HG02763 (cell line): ENCODE data around the gene ZNF576.
"Not testable (repeated sequence)": the region's sequence is repeated elsewhere in the genome, so short reads cannot be mapped to it uniquely, and the experiment has no call there.

ENCODE experiments used
- ATAC-seq: cut with Tn5 transposase; IDR thresholded peaks from one replicate; pipeline ENCODE4 v1.9.1; 2021; ENCODE audit warnings: mild to moderate bottlenecking, moderate library complexity; ENCODE audit not compliant: unreplicated experiment

The ZNF576 gene

GRCh38 chr19:43574424-43575155 is 21.8 kb upstream of the ZNF576 start:
- no peak for ATAC-seq

DNA sequence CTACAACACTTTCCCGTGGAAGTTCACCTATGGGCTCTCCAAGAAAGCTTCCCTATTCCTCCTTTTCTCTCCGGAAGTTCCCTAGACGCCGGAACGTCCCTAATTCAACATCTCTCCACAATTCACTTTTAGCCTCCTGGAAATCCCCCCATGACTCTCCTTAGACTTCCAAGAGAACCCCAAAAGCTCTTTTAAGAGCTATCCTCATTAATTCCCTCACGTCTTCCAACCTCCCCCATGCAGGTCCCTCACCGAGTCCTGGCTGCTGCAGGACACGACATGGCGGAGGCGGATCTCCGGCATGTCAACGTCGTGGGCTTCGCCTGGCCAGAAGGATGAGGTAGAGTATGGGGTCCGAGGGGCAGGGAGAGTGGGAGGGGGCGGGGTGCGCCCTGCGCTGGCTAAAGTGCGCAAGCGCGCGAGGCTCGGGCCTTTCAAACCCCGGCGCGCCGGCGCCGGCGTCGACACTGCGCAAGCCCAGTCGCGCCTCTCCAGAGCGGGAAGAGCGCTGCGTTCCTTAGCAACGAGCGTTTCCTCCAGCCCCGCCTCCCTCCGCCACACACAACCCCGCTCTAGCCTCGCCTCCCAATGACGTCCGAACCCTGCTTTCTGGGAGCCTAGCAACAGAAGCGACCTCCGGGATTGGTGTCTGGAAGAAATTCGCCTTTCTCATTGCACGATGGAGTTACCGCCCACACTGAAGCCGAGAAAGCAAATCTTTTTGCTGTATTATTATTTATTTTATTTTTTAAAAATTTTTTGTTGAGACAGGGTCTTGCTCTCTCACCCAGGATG is 21.0 kb upstream of the ZNF576 start, which contains the start of the genes PINLYP and XRCC1:
Gene PINLYP, plus strand, starts transcription at position 646 of the 795 bp plus-strand sequence. CDS start 1,391 bp downstream, outside the sequence.
Gene XRCC1, minus strand, starts transcription at position 372 of the 795 bp plus-strand sequence. Its CDS starts 69 bp downstream, at position 303.
- peak; percentile 95 for ATAC-seq

- no peak for ATAC-seq
Measured at GRCh38 chr19:43575955-43576878, 20.2 kb upstream of the ZNF576 start.

DNA sequence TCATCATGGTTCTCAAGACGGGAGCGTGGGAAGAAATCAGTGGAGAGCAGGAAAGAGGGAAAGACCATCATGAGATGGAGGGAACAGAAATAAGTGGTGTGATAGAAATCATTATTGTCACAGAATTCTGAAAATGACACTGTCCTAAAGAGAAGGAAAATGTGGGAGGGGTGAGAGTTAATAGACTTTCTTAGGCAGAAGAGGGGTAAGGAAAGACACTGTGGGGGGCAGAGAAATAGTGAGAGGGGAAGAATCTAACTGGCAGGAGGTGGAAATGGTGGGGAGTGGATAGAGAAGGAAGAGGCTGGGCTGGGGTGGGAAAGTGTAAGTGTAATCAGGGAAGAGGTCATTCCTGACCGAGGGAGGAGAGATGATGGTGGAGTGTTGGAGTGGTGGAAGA is 17.6 kb upstream of the ZNF576 start:
- no peak for ATAC-seq

DNA sequence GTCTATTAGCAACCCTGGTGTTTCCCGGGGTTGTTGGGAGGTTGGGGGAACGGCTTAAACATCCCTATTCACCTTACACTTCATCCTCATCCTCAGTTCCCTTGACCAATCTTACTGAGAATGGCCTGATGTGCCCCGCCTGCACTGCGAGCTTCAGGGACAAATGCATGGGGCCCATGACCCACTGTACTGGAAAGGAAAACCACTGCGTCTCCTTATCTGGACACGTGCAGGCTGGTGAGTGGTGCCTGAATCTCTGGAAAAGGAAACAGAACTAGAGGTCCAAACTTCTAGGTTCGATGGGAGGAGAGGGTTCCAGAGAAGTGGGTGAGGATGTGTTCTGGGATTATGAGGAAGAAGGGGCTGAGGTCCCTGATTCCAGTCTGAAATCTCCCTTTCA is 14.9 kb upstream of the ZNF576 start:
- ATAC-seq = no peak

DNA sequence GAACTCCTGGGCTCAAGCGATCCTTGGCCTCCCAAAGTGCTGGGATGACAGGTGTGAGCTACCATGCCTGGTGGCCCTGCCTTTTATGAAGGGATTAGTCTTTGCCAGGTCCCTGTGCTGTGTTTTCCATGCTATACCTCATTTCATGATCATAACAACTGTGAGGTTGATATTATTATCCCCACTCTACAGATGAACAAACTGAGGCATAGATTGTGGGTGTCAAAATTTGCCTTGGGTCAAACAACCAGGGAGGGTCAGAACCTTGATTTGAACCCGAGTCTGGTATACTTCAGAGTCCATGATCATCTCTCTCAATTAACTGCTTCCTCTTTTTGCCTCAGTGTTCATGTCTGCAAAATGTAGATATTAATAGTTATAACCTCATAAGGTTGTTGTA is 13.9 kb upstream of the ZNF576 start:
- ATAC-seq = no peak

DNA sequence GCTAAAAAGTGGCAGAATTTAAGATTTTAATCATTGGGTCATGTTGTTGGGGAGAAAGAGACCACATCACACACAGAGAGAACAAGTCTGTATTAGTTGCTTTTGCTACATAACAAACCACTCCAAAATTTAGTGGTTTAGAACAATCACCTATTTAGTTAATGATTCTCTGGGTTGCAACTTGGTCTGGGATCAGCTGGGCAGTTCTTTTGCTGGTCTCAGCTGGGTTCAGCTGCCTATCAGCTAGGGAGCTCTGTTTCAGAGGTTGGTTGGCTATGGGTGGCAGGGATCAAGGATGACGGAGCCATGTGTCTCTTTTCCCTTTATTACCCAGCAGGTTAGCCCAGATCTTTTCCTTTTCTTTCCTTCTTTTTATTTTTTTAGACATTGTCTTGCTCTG is 11.9 kb upstream of the ZNF576 start:
- ATAC-seq = no peak

DNA sequence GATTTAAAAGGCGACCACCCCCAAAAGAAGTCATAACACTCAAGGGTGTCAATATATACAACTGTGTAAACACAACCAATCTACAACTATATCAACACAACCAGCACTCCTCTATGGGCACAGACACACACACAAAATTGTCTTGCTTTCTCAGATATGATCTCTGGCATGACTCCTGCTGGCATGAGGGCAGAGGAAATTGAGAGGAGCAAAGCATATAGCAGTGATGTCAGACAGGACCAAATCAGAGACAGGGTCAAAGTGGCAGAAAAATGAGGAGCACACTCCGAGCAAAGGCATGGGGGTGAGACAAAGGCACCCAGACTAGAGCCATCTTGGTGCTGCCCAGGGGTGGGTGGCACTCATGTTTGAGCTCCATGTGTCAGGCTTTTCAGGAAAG is 10.0 kb upstream of the ZNF576 start:
- ATAC-seq = no peak

DNA sequence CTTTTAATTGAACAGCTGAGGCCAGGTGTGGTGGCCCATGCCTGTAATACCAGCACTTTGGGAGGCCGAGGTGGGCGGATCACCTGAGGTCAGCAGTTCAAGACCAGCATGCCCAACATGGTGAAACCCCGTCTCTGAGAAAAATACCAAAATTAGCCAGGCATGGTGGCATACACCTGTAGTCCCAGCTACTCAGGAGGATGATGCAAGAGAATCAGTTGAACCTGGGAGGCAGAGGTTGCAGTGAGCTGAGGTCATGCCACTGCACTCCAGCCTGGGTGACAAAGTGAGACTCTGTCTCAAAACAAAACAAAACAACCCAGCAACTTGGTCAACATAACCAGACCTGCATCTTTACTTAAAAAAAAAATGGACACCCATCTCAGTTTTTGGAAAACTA is 9.4 kb upstream of the ZNF576 start:
- not testable (repeated sequence) for ATAC-seq

- ATAC-seq = no peak
Measured at GRCh38 chr19:43589277-43589676, 7.1 kb upstream of the ZNF576 start.

DNA sequence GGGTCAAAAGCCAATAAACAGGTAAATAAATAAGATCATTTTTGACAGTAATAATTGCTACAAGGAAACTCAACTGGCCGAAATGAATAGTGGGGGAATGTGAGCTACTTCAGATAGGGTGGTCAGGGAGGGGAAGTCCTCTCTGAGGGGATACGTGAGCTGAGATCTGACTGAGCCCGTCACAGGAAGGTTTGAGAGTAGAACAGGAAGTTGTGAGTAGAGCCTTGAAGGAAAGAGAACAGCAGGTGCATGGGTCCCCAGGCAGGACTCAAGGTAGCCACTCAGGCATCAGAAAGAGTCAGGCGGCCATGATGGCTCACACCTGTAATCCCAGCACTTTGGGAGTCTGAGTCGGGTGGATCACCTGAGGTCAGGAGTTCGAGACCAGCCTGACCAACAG is 6.7 kb upstream of the ZNF576 start:
- ATAC-seq = no peak

DNA sequence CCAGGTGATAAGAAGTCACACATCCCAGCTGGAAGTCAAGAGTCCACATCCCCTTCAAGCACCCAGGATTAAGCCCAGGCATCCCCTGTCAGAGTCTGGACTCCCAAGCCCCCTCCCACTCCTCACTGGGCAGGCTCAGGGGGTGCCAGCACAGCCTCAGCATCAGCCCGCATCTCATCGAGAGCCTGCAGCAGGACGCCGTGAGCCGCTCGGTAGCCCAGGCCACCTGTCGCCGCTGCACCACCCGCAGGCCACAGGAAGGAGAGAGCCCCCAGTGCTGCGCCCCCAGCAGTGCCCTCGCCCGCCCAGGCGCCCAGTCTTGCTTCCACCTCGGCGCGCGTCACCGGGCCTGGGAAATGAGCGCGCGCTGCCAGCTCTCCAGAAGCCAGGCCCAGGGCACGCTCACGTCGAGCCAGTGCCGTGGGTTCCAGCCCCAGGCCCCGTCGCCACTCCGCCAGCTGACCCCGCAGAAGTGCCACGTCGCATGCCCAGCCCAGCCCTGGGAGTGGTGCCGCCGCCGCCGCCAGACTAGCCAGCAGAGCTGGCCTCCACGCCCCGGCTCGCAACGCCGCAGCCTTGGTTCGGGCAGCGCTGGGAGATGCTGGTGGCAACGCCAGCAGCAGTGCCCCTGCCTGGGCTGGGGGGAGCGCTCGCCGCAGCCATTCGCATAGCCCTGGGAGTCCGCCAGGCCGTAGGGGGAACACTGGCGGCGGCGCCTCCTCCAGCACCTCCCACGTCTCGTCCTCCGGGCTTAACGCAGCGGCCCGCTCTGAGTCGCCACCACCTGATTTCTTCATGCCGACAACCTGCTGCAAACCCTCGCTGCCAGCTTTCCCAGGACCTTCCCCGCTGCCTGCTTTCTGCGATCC is 4.3 kb upstream of the ZNF576 start:
- no peak for ATAC-seq

GRCh38 chr19:43592800-43593350 is 3.5 kb upstream of the ZNF576 start:
- no peak for ATAC-seq

- no peak for ATAC-seq
Measured at GRCh38 chr19:43594081-43594697, 2.2 kb upstream of the ZNF576 start.

GRCh38 chr19:43594710-43595604 is 1.4 kb upstream of the ZNF576 start:
- no peak for ATAC-seq

- no peak for ATAC-seq
Measured at GRCh38 chr19:43595605-43595998, 793 bp upstream of the ZNF576 start.

DNA sequence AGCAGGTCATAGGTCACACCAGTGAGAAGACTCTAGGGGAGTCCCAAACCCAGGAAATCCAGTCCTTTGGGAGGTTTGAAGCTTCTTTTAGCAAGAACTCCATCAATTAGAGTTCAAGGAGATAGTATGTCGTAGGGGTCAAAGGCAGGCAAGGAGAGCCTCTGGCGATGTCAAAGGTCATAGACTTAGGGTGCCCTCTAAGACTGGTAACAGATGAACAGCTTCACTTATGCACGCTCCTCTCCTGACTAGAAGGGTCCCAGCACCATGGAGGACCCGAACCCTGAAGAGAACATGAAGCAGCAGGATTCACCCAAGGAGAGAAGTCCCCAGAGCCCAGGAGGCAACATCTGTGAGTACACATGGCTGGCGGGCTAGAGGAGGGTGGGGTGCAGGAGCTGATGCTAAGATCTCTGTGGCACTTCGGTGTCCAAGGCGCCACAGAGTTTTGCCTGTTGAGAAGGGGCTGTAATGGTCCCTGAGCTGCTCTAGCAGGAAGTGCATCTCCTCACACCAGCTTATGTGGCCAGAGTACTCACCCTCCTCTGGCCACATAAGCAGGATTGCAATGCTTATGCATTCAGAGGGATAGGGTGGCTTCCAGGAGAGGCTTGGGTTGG is 557 bp downstream of the ZNF576 start:
- ATAC-seq = no peak

DNA sequence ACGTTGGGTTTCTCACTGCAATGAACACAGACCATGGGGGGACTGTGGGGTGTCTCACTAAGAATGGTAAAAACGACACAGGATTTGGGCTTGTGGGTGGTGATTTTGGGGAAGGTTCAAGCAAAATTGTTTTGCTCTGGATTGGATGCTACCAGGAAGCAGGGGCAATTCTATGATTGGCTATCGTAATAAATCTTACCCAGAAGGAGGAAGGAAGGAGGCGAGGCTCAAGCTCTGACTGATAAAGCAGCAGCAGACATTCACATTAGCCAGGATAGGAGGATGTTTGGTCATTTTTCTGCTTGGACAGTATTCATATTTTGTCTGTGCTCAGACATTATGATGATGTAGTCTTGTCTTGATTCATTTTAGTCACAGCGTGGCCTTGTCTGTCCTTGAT is 1.5 kb downstream of the ZNF576 start:
- ATAC-seq = no peak
